HL-60/S4 treated with phorbol 12-myristate 13-acetate at 8.2 ng/mL for 4 days and 3 days (cell line): ENCODE data around the gene LIF.

Source experiments
- in situ Hi-C: fragments of 300-500 bp; cut with MboI; formaldehyde crosslinking; loops from 2 replicates; pipeline ENCODE4 v1.15.0; 2022; ENCODE audit warnings: low sequenced_read_pairs

LIF gene

DNA sequence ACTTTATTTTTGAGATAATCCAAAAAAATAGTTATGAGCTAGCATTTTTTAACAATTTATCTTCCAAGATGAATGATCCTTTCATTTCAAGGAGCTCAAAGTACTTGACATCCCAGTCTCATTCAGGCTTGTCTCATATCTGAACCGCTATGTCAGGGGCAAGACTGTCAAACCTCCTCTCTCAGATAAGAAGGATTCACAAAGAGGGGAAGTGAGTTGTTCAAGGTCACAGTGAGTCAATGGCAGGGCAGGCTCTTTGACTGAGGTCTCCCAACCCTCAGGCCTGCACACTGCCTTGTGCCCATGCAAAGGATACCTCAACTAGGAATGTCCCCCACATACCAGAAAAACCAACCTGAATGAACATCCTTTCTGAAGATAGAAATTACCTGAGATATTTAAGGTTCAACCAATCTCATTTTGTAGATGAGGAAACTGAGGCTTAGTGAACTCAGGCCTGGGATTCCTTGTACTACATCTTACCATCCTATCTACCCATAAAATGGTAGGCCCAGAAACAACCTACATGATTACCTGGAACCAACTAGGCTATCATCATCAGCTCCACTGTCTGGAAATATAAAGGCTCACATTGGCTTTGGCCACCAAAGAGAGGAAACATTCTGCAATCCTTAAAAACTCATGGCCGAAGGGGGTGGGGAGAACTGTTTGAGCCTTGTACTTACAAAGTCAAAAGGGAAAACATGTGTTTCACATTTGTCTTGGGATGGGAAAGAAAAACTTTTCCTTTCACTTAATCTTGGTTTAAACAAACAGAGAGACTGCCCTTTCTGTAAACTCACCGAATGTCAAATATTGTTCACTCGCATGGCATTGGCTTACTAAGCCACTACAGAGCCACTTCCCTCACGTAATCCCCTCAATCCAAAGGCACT is 51.1 kb downstream of the LIF start:
- in situ Hi-C loops, result loop anchor here (10.0 kb wide), 1 partner anchor 69 kb away; the partner anchor contains the start of gene OSM

DNA sequence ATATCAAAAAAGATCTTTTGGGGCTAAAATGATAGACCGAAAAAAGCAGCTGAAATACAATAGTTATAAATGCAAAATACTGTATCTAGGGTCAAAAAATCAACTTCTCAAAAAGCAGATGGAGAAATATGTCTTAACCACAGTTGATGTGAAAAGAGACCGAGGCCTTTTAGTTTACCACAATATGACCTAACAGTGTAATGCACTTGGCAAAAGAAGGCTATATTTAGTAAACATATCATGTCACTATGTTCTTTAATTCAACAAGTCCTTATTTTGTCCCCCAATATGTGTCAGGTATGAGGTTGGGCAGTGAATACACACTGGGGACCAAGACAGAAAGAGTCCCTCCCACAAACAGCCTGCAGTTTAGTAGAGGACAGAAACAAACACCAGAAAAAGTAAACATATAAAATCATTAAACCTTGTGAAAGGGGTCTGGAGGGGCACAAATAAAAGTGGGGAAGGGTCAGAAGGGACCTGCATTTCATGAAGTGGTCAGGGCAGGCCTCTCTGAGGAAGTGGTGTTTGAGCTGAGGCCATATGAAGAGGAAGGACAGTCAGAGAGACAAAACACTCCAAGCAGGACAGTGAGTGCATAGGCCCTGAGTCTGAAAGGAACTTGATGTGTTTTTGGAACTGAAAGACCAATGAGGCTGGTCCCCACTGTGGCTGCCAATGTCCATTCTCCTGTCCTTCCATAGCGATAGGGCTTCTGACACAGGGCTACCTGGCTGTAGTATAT is 53.4 kb downstream of the LIF start:
- in situ Hi-C loops, result loop anchor here (10.0 kb wide), 1 partner anchor 72 kb away; the partner anchor contains the start of gene OSM

- in situ Hi-C loops, result loop anchor here (10.0 kb wide), 1 partner anchor 72 kb away; the partner anchor contains the start of gene OSM
Observed at GRCh38 chr22:30192427-30192826, 54.1 kb downstream of the LIF start.

GRCh38 chr22:30191040-30191701 is 55.4 kb downstream of the LIF start:
- in situ Hi-C loops, result loop anchor here (10.0 kb wide), 1 partner anchor 74 kb away; the partner anchor contains the start of gene OSM

DNA sequence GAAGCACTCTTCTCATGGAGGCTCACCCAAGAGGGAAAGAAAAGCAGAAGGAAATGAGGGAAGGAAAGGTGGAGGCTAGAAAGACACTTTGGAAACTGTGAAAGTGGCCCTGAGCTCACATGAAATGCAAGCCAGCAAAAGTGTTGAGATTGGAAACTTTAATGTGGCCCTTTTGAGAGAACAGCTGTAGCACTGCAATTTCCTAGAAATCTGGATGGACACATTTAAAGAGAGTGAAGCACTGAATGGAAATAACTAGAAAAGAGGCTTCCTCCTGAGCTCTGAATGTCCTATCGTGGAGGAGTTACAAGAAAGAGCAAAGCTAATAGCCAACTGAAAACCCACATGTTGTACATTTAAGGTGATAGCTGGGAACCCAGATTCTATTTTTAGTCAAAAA is 56.0 kb downstream of the LIF start:
- in situ Hi-C loops, result loop anchor here (10.0 kb wide), 1 partner anchor 74 kb away; the partner anchor contains the start of gene OSM
